ENCODE results near the gene CNTN5. TPM values are rescaled to one million over a fixed set of nuclear protein-coding genes. Genes with fewer than 3 reads are reported as not detected.

Gene CNTN5
- total RNA-seq, 1 donor from 2014 or later = 1.6 TPM

DNA sequence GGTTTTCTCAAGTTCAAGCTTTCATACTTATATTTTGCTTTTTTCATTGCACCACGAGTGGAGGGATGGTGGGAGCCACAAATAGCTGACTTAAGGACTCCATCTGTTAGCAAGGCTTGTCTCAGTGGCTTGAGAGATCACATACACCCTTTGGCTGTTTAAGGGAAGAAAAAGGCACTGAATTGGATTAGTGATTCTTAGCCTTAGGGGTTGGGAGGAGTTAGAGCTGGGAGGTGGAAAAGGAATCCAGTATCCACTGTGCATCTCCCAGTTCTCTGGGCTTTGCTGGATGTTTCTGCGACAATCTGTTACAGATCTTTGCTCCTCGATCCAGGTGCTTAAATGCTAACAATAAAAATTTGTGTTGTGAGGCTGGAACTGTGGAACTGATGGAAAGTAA is 593.6 kb downstream of the CNTN5 start:
- Mint-ChIP-seq H3K27me3 (ENCODE audit: unreplicated experiment) (no peaks in the 10 kb centered on the region), H3K4me1 (ENCODE audit: low read depth, unreplicated experiment) (peaks cover 7% of the 10 kb centered on the region), H3K36me3 (ENCODE audit: unreplicated experiment) (no peaks in the 10 kb centered on the region), H3K9me3 (ENCODE audit: unreplicated experiment) (no peaks in the 10 kb centered on the region), H3K27ac (ENCODE audit: unreplicated experiment) (peak overlapping the region; percentile 54), H3K4me3 (ENCODE audit: unreplicated experiment) (no peak overlapping the region)
- no peak for DNase-seq
- TF ChIP-seq, protein P1, sequence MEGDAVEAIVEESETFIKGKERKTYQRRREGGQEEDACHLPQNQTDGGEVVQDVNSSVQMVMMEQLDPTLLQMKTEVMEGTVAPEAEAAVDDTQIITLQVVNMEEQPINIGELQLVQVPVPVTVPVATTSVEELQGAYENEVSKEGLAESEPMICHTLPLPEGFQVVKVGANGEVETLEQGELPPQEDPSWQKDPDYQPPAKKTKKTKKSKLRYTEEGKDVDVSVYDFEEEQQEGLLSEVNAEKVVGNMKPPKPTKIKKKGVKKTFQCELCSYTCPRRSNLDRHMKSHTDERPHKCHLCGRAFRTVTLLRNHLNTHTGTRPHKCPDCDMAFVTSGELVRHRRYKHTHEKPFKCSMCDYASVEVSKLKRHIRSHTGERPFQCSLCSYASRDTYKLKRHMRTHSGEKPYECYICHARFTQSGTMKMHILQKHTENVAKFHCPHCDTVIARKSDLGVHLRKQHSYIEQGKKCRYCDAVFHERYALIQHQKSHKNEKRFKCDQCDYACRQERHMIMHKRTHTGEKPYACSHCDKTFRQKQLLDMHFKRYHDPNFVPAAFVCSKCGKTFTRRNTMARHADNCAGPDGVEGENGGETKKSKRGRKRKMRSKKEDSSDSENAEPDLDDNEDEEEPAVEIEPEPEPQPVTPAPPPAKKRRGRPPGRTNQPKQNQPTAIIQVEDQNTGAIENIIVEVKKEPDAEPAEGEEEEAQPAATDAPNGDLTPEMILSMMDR (IDR thresholded peaks at IDR 0.05; ENCODE audit: partially characterized antibody, unreplicated experiment) = no peak

- Mint-ChIP-seq H3K27ac (ENCODE audit: unreplicated experiment) (no peak overlapping the region), H3K36me3 (ENCODE audit: unreplicated experiment) (no peaks in the 10 kb centered on the region), H3K4me1 (ENCODE audit: low read depth, unreplicated experiment) (no peaks in the 10 kb centered on the region), H3K27me3 (ENCODE audit: unreplicated experiment) (no peaks in the 10 kb centered on the region), H3K4me3 (ENCODE audit: unreplicated experiment) (no peak overlapping the region), H3K9me3 (ENCODE audit: unreplicated experiment) (no peaks in the 10 kb centered on the region)
- DNase-seq = no peak
- TF ChIP-seq, protein P1 (IDR thresholded peaks at IDR 0.05; ENCODE audit: partially characterized antibody, unreplicated experiment) = no peak
These were observed 609.9 kb downstream of the CNTN5 start for GRCh38 chr11:99630629-99631028.

DNA sequence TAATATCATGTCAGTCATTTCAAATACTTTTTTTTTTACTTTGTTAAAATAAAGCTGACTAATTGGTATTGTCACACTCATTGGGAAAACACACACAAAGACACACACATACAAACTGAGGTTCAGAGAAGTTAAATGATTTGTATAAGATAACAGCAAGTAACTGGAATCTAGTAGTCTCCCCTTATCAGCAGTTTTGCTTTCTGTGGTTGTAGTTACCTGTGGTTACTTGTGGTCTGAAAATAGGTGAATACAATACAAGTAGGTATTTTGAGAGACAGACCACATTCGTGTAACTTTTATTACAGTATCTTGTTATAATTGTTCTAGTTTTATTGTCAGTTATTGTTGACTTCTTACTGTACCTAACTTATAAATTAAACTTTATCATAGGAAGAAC is 610.9 kb downstream of the CNTN5 start:
- DNase-seq = no peak
- no peak overlapping the region for H3K27ac Mint-ChIP-seq (ENCODE audit: unreplicated experiment)
- H3K4me3 Mint-ChIP-seq (ENCODE audit: unreplicated experiment) = no peak overlapping the region
- H3K9me3 Mint-ChIP-seq (ENCODE audit: unreplicated experiment) = no peaks in the 10 kb centered on the region
- H3K27me3 Mint-ChIP-seq (ENCODE audit: unreplicated experiment) = no peaks in the 10 kb centered on the region
- H3K36me3 Mint-ChIP-seq (ENCODE audit: unreplicated experiment) = no peaks in the 10 kb centered on the region
- TF ChIP-seq, protein P1 (IDR thresholded peaks at IDR 0.05; ENCODE audit: partially characterized antibody, unreplicated experiment) = no peak
- no peaks in the 10 kb centered on the region for H3K4me1 Mint-ChIP-seq (ENCODE audit: low read depth, unreplicated experiment)

DNA sequence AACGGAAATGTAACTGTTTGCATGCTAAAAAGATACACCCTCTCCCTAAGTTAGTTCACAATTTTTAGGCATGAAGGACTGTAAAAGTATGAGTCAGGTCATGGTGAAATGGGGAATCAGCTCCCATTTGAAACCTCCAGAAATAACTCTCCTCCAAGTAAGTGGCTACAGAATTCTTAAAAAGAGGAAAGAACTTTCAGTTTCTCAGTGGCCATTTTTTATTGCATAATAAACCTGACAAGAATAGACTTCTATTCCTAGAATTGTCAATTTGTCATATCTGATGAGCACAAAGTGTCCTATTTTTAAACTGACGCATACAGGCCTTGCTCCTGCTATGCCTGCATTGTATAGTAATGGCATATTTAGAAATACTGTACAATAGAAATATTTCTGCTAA is 612.2 kb downstream of the CNTN5 start:
- Mint-ChIP-seq H3K27ac (ENCODE audit: unreplicated experiment) (no peak overlapping the region), H3K9me3 (ENCODE audit: unreplicated experiment) (no peaks in the 10 kb centered on the region), H3K4me3 (ENCODE audit: unreplicated experiment) (no peak overlapping the region), H3K36me3 (ENCODE audit: unreplicated experiment) (no peaks in the 10 kb centered on the region), H3K27me3 (ENCODE audit: unreplicated experiment) (no peaks in the 10 kb centered on the region), H3K4me1 (ENCODE audit: low read depth, unreplicated experiment) (no peaks in the 10 kb centered on the region)
- TF ChIP-seq, protein P1 (IDR thresholded peaks at IDR 0.05; ENCODE audit: partially characterized antibody, unreplicated experiment) = no peak
- no peak for DNase-seq

- H3K4me3 Mint-ChIP-seq (ENCODE audit: unreplicated experiment) = no peak overlapping the region
- no peaks in the 10 kb centered on the region for H3K4me1 Mint-ChIP-seq (ENCODE audit: low read depth, unreplicated experiment)
- TF ChIP-seq, protein P1 (IDR thresholded peaks at IDR 0.05; ENCODE audit: partially characterized antibody, unreplicated experiment) = no peak
- DNase-seq = no peak
- H3K27me3 Mint-ChIP-seq (ENCODE audit: unreplicated experiment) = no peaks in the 10 kb centered on the region
- H3K36me3 Mint-ChIP-seq (ENCODE audit: unreplicated experiment) = no peaks in the 10 kb centered on the region
- no peak overlapping the region for H3K27ac Mint-ChIP-seq (ENCODE audit: unreplicated experiment)
- H3K9me3 Mint-ChIP-seq (ENCODE audit: unreplicated experiment) = no peaks in the 10 kb centered on the region
These were observed 613.8 kb downstream of the CNTN5 start for GRCh38 chr11:99634581-99634980.
